NCI-H146 (cell line): ENCODE measurements around the gene SETD1B.
"Not testable (repeated sequence)": the region's sequence is repeated elsewhere in the genome, so short reads cannot be mapped to it uniquely, and the experiment has no call there.

ENCODE experiments used
- DNase-seq: peaks from one replicate; lab custom pipeline; 2025; lab: John Stamatoyannopoulos, UW

Gene SETD1B

DNA sequence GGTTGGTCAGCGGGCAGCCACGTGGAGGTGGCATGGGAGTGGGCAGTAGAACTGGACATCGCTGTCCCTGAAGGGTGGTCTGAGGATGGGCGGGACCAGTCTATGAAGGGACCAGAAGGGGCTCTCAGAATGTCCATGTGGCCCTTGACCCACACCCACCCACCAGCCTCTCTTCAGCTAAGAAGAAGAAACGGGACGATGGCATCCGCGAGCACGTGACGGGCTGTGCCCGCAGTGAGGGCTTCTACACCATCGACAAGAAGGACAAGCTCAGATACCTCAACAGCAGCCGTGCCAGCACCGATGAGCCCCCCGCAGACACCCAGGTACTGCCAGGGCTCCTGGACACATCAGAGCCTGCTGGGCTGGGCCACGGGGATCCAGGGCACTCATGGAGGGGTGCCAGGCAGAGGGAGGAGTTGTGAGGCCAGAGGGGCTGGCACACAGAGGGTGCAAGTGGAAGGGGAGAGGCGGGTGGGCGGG, 21.3 kb downstream of the SETD1B start:
- no peak for DNase-seq

- DNase-seq = no peak
Observed at GRCh38 chr12:121826318-121827150, 22.7 kb downstream of the SETD1B start.

DNA sequence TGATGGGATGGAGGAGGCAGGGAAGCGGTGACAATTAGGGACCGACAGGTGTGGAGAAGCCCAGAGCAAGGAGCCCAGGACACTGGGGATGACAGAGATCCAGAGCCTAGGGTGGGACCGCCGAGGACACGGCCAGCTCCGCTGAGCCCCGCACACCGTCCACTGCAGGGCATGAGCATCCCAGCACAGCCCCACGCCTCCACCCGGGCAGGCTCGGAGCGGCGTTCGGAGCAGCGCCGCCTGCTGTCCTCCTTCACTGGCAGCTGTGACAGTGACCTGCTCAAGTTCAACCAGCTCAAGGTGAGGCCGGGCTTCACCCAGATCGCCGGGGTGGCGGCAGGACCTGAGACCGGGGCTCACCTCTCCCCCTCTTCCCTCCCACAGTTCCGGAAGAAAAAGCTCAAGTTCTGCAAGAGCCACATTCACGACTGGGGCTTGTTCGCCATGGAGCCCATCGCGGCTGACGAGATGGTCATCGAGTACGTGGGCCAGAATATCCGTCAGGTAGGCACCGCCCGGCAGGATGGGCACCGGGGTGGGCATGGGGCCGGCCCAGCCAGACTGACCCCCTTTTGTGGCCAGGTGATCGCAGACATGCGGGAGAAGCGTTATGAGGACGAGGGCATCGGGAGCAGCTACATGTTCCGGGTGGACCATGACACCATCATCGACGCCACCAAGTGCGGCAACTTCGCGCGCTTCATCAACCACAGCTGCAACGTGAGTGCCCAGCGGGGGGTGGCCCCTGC, 23.7 kb downstream of the SETD1B start:
- DNase-seq = no peak

DNA sequence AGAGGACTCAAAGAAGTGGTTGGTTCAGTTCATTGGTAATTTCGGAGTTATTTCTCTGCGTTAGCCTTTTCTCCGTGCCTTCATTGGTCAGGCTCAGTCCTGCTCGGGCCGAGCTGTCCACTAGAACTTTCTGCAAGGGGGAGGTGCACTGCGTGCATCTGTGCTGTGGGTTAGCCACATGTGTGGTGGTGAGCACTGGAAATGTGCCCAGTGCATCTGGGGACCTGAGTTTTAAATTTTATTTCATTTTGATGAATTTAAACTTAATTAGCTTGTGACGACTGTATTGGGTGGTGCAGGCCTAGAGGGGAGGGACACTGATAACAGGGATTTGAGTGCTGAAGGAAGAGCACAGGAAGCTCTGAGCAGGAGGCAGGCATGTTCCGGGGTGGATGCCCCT, 24.5 kb downstream of the SETD1B start:
- DNase-seq = no peak

GRCh38 chr12:121828826-121829225, 25.0 kb downstream of the SETD1B start:
- DNase-seq = no peak

GRCh38 chr12:121829250-121829918, 25.6 kb downstream of the SETD1B start:
- no peak for DNase-seq

GRCh38 chr12:121830134-121830533, 26.3 kb downstream of the SETD1B start:
- DNase-seq = no peak

DNA sequence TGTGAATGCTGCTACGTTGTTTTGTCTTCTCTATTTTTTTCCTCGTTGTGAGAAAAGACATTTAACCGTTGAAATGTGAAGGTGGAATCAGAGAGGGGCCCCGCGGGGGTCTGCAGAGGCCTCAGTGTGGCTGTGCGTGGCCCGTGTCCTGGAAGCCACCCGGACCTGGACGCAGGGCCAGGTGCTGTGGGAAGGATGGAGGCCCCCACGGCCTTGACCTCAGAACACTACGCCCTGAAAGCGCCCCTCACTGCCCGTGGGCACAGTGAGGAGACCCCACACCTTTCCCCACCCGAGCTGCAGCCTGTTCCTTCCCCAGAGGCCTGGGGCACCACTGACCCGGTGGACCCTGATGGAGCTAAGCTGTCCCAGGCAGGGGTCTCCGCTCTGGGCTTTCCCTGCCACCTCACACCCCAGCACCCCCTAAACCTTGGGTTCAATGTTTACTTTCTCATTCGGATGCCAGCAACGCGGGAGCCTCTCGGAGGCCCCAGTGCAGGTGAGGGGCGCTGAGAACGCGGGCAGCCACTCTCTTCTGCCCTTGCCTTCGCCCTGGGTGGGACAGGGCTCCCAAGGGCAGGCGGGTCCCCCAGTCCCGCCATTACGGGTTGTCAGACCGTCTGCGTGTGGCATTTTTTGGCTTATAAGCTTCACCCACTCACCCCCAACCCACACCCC, 26.9 kb downstream of the SETD1B start:
- DNase-seq = no peak

- DNase-seq = no peak
Observed at GRCh38 chr12:121831571-121832245, 27.9 kb downstream of the SETD1B start.

DNA sequence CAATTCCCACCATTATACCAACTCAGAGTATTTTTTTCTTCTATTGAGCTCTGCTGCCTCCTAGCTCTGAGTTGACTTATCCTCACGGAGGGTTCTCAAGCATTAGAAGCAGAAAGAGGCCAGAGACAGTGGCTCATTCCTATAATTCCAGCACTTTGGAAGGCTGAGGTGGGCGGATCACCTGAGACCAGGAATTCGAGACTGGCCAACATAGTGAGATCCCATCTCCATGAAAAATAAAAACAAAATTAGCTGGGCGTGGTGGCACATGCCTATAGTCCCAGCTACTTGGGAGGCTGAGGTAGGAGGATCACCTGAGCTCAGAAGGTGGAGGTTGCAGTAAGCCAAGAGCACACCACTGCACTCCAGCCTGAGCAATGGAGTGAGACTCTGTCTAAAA, 33.9 kb downstream of the SETD1B start:
- no peak for DNase-seq

DNA sequence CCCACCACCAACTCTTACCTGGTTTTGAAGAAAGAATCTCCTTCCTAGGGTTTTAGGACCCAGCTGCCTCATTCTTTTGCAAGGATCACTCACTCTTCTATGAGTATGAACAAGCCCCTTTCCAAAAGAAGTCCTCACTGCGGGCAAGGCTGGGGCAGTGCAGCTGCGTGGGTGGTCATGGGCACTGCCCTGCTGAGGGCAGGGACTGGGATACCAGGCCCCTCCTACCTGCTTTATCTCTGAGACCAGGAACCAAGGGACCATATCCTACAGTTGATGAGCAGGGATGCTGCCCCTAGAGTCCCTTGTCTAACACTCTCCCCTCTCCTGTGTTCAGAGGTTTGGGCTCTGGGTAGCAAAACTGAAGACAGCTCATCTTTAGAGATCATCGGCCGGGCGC, 34.3 kb downstream of the SETD1B start:
- DNase-seq = no peak

DNA sequence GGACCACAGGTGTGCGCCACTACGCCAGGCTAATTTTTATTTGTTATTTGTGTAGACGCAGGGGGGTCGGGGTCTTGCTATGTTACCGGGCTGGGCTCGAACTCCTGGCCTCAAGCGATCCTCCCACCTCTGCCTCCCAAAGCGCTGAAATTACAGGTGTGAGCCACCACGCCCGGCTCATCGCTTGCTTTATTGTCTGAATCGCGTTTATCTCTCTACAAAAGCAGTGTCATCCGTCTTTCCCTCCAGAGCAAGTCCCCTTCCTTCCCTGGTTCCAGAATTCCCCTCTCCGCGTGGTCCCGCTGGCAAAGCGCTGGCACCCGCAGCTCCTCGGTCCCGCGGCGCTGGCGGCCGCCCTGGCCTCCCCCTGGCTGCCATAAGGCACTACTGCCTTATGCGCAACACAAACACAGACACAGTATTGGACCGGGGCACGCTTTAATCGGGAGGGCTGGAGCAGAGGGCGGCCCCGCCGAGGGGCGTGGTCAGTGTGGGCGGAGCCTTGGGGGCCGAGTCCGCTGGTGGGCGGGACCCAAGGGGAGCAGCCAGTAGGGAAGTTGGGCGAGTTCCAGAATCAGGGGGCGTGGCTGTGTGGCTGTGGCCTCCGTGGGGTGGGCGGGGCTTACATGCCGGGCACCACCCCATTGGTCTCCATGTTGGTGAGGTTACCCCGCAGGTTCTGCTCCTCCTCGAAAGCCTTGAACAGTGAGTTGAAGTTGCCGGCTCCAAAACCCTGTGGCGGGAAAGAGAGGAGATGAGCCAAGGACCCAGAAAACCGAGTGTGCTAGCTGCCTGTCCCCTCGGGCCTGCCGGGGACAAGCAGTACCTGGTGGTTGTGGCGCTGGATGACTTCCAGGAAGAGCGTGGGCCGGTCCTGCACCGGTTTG, 35.5 kb downstream of the SETD1B start:
- DNase-seq = peak; percentile 98

GRCh38 chr12:121839993-121840761, 36.4 kb downstream of the SETD1B start:
- no peak for DNase-seq

- no peak for DNase-seq
Observed at GRCh38 chr12:121843236-121843982, 39.6 kb downstream of the SETD1B start.

- no peak for DNase-seq
Observed at GRCh38 chr12:121845701-121846100, 41.9 kb downstream of the SETD1B start.

DNA sequence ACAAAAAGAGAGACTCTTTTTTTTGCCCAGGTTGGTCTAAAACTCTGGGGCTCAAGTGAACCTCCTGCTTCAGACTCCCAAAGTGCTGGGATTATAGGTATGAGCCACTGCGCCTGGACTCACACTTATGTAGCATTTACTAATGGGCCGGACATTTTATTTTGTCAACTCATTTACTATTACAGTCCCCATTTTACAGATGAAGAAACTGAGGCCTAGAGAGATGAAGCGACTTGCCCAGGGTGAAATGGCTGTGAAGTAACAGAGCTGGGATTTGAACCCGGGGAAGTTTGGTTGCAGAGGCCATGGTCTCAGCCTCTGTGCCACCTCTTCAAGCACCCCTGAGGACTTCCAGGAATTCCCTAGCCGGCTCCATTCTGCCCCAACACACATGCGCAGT, 45.4 kb downstream of the SETD1B start:
- DNase-seq = no peak

DNA sequence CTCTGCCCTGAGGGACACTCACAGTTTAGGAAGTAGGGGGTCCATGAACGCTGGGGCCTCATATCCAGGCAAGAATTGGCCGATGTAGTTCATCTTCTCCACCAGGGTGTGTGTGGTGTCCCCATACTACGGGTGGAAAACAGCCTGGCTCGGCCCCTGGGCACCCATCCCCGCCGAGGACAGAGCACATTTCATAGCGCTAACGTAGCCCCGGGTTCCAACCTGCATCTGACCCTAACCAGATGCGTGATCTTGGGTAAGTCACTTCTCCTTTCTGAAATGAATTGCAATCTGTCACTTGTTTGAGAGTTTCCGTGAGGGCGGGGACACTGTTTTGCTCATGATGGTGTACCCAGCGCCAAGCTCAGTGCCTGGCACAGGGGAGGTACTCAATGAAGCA, 45.9 kb downstream of the SETD1B start:
- no peak for DNase-seq

GRCh38 chr12:121852392-121852791, 48.6 kb downstream of the SETD1B start:
- not testable (repeated sequence) for DNase-seq
